SK-N-SH treated with all-trans-retinoic acid at 6 μM for 48 hours (cell line): Measurements from ENCODE around the gene IER2.

Source experiments
- OSR1 ChIP-seq: fragments of 250-450 bp; sonication (Bioruptor Pico); IDR thresholded peaks from 2 replicates; pipeline ENCODE4 v1.8.0; 2022; ENCODE audit warnings: moderate library complexity, mild to moderate bottlenecking, inconsistent platforms
- ZNF70 ChIP-seq: fragments of 450-650 bp; formaldehyde crosslinking; IDR thresholded peaks from 2 replicates; pipeline ENCODE4 v1.5.0; 2020; ENCODE audit warnings: mild to moderate bottlenecking, moderate library complexity
- TF ChIP-seq, protein P1 (sequence below): fragments of 250-450 bp; sonication (Bioruptor Pico); IDR thresholded peaks from 2 replicates; pipeline ENCODE4 v1.8.0; 2021; ENCODE audit warnings: low read depth, mild to moderate bottlenecking, moderate library complexity, borderline replicate concordance

GRCh38 chr19:13150187-13150930 is at the start of gene IER2, which contains the start of gene STX10:
- TF ChIP-seq, protein P1, sequence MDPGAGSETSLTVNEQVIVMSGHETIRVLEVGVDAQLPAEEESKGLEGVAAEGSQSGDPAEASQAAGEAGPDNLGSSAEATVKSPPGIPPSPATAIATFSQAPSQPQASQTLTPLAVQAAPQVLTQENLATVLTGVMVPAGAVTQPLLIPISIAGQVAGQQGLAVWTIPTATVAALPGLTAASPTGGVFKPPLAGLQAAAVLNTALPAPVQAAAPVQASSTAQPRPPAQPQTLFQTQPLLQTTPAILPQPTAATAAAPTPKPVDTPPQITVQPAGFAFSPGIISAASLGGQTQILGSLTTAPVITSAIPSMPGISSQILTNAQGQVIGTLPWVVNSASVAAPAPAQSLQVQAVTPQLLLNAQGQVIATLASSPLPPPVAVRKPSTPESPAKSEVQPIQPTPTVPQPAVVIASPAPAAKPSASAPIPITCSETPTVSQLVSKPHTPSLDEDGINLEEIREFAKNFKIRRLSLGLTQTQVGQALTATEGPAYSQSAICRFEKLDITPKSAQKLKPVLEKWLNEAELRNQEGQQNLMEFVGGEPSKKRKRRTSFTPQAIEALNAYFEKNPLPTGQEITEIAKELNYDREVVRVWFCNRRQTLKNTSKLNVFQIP: no peak
- no peak for TF ChIP-seq OSR1 (CRISPR knock-in tag)
- no peak for TF ChIP-seq ZNF70
